ENCODE data around the gene SLC9B2.

DNA sequence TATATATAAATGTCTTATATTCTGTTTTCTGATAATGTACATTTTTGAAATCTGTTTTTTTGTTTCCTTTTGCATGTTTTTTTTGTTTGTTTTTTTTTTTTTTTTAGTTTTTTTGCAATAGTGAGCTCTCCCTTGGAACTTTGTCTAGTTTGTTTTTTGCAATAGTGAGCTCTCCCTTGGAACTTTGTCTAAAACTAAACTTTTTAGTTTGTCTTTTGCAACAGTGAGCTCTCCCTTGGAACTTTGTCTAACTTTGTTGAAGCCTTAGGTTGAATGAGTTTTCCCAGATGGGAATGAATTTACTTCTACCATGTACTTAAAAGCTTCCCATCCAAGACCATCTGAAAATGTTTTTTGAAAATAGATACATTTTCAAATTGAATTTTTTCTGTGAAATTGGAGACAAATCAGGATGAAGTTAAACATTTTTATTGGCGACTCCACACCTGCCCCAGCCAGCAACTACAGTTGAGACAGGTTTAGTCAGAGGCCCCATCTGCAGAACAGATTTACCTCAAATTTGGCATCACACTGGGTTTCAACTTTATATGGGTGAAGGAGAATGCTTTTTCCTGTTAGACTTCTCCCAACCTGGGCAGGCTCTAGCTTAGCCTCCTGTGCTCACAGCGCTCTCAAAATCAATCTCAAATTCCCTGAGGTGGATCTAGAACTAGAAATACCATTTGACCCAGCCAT lies 16.0 kb downstream of the SLC9B2 start:
- TF ChIP-seq POLR2A (IDR thresholded peaks at IDR 0.05; ENCODE audit: low read depth), result no peak
- TF ChIP-seq EP300 (IDR thresholded peaks at IDR 0.05), result no peak
